Testis (tissue), 3 donors: ENCODE data around the gene ANKRD13D. TPM values are rescaled to one million over a fixed set of nuclear protein-coding genes. Genes with fewer than 3 reads are reported as not detected.

Experiments used
- DNase-seq: peaks from one replicate; pipeline ENCODE4 v3.0.0-alpha.2; 2019
- H3K27ac ChIP-seq, 2 donors: fragments of 200-600 bp; sonication (generic); one replicate each; pipeline ENCODE4 v1.5.1; 2019
- H3K27me3 ChIP-seq: fragments of 200-600 bp; sonication (generic); one replicate; pipeline ENCODE4 v1.5.1; 2019
- H3K36me3 ChIP-seq: fragments of 200-600 bp; sonication (generic); one replicate; pipeline ENCODE4 v1.5.1; 2017; ENCODE audit warnings: low read depth; ENCODE audit errors: missing control alignments
- H3K4me1 ChIP-seq: fragments of 200-600 bp; sonication (generic); one replicate; pipeline ENCODE4 v1.5.1; 2019
- H3K4me3 ChIP-seq, 2 donors: fragments of 200-600 bp; sonication (generic); one replicate each; pipeline ENCODE4 v1.5.1; 2017 to 2019
- H3K9me3 ChIP-seq: fragments of 200-600 bp; sonication (generic); one replicate; pipeline ENCODE4 v1.5.1; 2017
- POLR2A ChIP-seq: fragments of 450-650 bp; IDR thresholded peaks from one replicate; pipeline ENCODE4 v1.6.1; 2017; ENCODE audit warnings: antibody characterized with exemption, mild to moderate bottlenecking, moderate library complexity
- WGBS, 2 donors: methylation state at CpG; one replicate each; pipeline ENCODE4 v1.1.5; 2018; 5-methylcytosine and 5-hydroxymethylcytosine counted together
- intact Hi-C: fragments of 100-400 bp; cut with DNase I; formaldehyde crosslinking; loops from one replicate; pipeline ENCODE4 v1.15.1; 2023; ENCODE audit warnings: low total_unique reads
- polyA plus RNA-seq: library from polyadenylated mRNA; stranded (reverse); fragments of 350-450 nt; fragmentation: Illumina TruSeq; extraction: RNeasy Lipid Tissue Mini Kit (QIAGEN cat#74804); gene quantifications from one replicate; pipeline ENCODE4 v1.2.3, GENCODE V29; 2014; ENCODE audit warnings: low read depth, low replicate concordance; ENCODE audit not compliant: insufficient read depth
- total RNA-seq, 2 donors: library from RNA; depleted of rRNA; stranded (reverse); fragments of >200 nt; gene quantifications; one replicate each; pipeline ENCODE4 v1.2.3, GENCODE V29; 2016
- TF ChIP-seq, protein P1 (sequence below), 3 experiments: fragments of 450-650 bp in 2 of 3; fragments of 200-600 bp in 1 of 3; sonication (generic) in 1 of 3; IDR thresholded peaks; one replicate each; pipeline ENCODE4 v1.5.1; 2016 to 2019; ENCODE audit warnings: antibody characterized with exemption in 3 of 3, mild to moderate bottlenecking in 2 of 3, moderate library complexity in 1 of 3

ANKRD13D gene
- total and polyA plus RNA-seq, 3 donors from 2014 or later = 32.8 to 73.3 (median 66.2) TPM

DNA sequence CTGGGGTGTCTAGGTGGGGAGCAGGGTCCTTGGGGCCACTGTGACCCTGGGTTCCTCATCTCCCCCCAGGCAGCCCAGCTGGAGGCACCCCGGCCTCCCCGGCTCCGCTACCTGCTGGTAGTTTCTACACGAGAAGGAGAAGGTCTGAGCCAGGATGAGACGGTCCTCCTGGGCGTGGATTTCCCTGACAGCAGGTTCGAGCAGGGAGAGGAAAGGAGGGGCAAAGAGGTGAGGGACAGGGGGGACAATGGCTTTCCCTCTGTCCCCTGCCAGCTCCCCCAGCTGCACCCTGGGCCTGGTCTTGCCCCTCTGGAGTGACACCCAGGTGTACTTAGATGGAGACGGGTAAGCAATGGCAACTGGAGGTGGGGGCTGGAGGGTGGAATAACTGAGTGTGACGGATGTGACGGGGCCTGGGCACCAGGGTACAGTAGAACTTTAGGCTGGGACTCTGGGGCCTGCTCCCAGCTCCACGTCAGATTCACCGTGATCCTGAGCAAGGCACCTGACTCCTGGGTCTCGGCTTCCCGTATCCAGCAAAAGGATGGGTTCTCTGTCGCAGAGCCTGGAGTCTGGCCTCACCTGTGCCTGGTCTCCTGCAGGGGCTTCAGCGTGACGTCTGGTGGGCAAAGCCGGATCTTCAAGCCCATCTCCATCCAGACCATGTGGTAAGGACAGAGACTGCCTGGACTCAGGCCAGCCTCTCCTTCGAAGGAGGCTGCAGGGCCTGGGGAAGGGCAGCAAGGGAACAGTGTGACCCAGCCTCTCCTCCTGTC, 17.9 kb downstream of the ANKRD13D start:
- DNase-seq = no peak
- TF ChIP-seq POLR2A = no peak
- TF ChIP-seq, protein P1, sequence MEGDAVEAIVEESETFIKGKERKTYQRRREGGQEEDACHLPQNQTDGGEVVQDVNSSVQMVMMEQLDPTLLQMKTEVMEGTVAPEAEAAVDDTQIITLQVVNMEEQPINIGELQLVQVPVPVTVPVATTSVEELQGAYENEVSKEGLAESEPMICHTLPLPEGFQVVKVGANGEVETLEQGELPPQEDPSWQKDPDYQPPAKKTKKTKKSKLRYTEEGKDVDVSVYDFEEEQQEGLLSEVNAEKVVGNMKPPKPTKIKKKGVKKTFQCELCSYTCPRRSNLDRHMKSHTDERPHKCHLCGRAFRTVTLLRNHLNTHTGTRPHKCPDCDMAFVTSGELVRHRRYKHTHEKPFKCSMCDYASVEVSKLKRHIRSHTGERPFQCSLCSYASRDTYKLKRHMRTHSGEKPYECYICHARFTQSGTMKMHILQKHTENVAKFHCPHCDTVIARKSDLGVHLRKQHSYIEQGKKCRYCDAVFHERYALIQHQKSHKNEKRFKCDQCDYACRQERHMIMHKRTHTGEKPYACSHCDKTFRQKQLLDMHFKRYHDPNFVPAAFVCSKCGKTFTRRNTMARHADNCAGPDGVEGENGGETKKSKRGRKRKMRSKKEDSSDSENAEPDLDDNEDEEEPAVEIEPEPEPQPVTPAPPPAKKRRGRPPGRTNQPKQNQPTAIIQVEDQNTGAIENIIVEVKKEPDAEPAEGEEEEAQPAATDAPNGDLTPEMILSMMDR (IDR thresholded peaks at IDR 0.05) = no peak
- Histone ChIP-seq H3K4me3 (no peak overlapping the region), H3K36me3 (no peaks in the 10 kb centered on the region), H3K27ac (no peak overlapping the region), H3K4me1 (peaks cover 20% of the 10 kb centered on the region), H3K27me3 (no peaks in the 10 kb centered on the region), H3K9me3 (no peaks in the 10 kb centered on the region)
- 89 to 91% methylated on average over 17 to 19 of the region's 19 CpGs for WGBS, 2 donors
- intact Hi-C loops = no loop called here

- intact Hi-C loops = no loop called here
- TF ChIP-seq, protein P1 (IDR thresholded peaks at IDR 0.05) = no peak
- peaks cover 22% of the 10 kb centered on the region for H3K4me1 ChIP-seq
- no peaks in the 10 kb centered on the region for H3K27me3 ChIP-seq
- no peak overlapping the region for H3K4me3 ChIP-seq
- DNase-seq = no peak
- no peak overlapping the region for H3K27ac ChIP-seq
- no peaks in the 10 kb centered on the region for H3K36me3 ChIP-seq
- no peaks in the 10 kb centered on the region for H3K9me3 ChIP-seq
- 87 to 100% methylated on average over 3 to 12 of the region's 12 CpGs for WGBS, 2 donors
These were observed 18.5 kb downstream of the ANKRD13D start for GRCh38 chr11:67307545-67308001.

DNA sequence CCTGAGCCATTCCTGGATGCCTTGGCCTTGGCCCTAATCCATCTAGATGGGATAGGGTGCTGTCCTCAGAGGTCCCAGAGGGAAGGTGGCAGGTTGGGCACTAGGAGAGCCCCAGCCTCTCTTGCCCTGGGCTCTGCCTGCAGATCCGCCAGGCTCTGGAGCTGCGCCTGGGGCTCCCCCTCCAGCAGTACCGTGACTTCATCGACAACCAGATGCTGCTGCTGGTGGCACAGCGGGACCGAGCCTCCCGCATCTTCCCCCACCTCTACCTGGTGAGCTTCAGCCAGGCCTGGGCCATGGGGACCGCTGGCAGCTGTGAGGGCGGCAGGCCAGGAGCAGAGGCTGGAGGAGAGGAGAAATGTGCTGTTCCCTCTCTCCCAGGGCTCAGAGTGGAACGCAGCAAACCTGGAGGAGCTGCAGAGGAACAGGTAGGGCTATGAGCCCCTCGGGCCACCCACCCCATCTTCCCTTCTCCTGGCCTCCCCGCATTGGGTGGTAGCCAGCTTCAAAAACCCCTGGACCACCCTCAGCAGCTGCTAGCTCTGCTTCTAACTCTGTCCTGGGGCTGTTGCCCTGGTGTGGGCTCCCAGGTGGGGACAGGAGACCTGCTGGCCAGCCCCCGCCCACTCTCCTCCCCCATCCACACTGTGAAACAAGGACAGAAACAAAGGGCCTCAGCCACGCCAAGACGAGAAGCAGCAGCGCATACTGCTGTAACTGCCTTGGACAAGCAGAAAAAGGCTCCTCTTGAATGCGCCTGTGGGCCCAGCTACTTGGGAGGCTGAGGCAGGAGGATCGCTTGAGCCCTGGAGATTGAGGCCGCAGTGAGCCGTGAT, 19.1 kb downstream of the ANKRD13D start:
- Histone ChIP-seq H3K4me1 (peaks cover 17% of the 10 kb centered on the region), H3K4me3 (no peak overlapping the region), H3K27ac (no peak overlapping the region), H3K36me3 (no peaks in the 10 kb centered on the region), H3K9me3 (no peaks in the 10 kb centered on the region), H3K27me3 (no peaks in the 10 kb centered on the region)
- intact Hi-C loops = no loop called here
- TF ChIP-seq, protein P1 (IDR thresholded peaks at IDR 0.05) = no peak
- TF ChIP-seq POLR2A = no peak
- 93 to 97% methylated on average over 8 to 20 of the region's 20 CpGs for whole genome bisulfite sequencing, 2 donors
- peak; percentile 11 for DNase-seq

- Histone ChIP-seq H3K4me1 (peaks cover 9% of the 10 kb centered on the region), H3K27ac (no peak overlapping the region), H3K4me3 (no peak overlapping the region), H3K27me3 (no peaks in the 10 kb centered on the region), H3K36me3 (no peaks in the 10 kb centered on the region), H3K9me3 (no peaks in the 10 kb centered on the region)
- TF ChIP-seq, protein P1 (IDR thresholded peaks at IDR 0.05) = no peak
- no peak for TF ChIP-seq POLR2A
- intact Hi-C loops = no loop called here
- DNase-seq = peak; percentile 11
- 95 to 96% methylated on average over 6 to 11 of the region's 11 CpGs for WGBS, 2 donors
These were observed 20.1 kb downstream of the ANKRD13D start for GRCh38 chr11:67309166-67309565.
